Muscle of leg (tissue), 11 donors: ENCODE results near the gene LY6G5C. TPM values are rescaled to one million over a fixed set of nuclear protein-coding genes. Genes with fewer than 3 reads are reported as not detected.

Source experiments
- DNase-seq: peaks from one replicate; pipeline ENCODE4 v3.0.0; 2013
- H3K27ac ChIP-seq: one replicate; pipeline ENCODE4 v1.5.1; 2013; ENCODE audit warnings: mild to moderate bottlenecking, low read length, control low read depth
- H3K27me3 ChIP-seq: one replicate; pipeline ENCODE4 v1.6.1; 2013; ENCODE audit warnings: low read length; ENCODE audit not compliant: control insufficient read depth, insufficient read depth
- H3K36me3 ChIP-seq: one replicate; pipeline ENCODE4 v1.6.1; 2013; ENCODE audit warnings: low read length; ENCODE audit not compliant: control insufficient read depth, insufficient read depth
- H3K4me1 ChIP-seq: one replicate; pipeline ENCODE4 v1.6.1; 2013; ENCODE audit warnings: low read length; ENCODE audit not compliant: control insufficient read depth, insufficient read depth
- H3K4me3 ChIP-seq: one replicate; pipeline ENCODE4 v1.5.1; 2013; ENCODE audit warnings: low read length, control low read depth
- H3K9me3 ChIP-seq: replicated peaks from 2 replicates; pipeline ENCODE4 v1.6.1; 2013; ENCODE audit warnings: low read depth, low read length; ENCODE audit not compliant: control insufficient read depth
- WGBS: methylation state at CpG from one replicate; pipeline ENCODE4 v1.1.5; 2013; ENCODE audit warnings: missing lambda C conversion rate; ENCODE audit not compliant: insufficient coverage; 5-methylcytosine and 5-hydroxymethylcytosine counted together
- polyA plus RNA-seq, 8 donors: library from polyadenylated mRNA; unstranded; fragments of 120-200 nt; gene quantifications; one replicate each; pipeline versions ENCODE4 v1.2.1 to v1.2.3, GENCODE V29; 2013; ENCODE audit warnings: inconsistent platforms in 1 of 8, low replicate concordance in 1 of 8; ENCODE audit not compliant: insufficient read length in 8 of 8, insufficient read depth in 1 of 8
- total RNA-seq: library from RNA; stranded (reverse); fragments of 120-200 nt; gene quantifications from one replicate; pipeline ENCODE4 v1.2.4, GENCODE V29; 2013

Gene LY6G5C
- total and polyA plus RNA-seq, 9 donors: 0.70 to 3.9 (median 2.2) TPM

DNA sequence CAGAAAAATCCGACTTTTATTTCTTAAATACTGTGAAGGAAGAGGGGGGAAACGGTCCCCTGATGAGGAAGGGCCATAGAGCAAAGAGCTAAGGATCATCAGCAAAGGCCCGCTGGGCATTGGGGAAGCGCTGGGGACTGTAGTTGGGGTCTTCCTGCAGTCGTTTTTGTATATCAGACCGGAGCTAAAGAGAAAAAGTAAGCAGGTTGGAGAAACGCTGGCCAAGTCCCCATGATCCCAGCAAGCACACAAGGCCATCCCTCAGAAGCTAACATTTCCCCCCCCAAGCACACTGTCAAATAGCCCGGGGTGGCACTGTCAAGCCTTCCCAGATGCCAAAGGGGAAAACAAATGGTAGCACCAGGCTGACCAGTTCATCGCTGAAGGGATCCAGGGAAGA is 41.8 kb downstream of the LY6G5C start:
- H3K27me3 ChIP-seq: no peaks in the 10 kb centered on the region
- H3K9me3 ChIP-seq: no peaks in the 10 kb centered on the region
- peaks cover 92% of the 10 kb centered on the region for H3K36me3 ChIP-seq
- 96% methylated on average over 3 of the region's 9 CpGs for WGBS
- H3K4me3 ChIP-seq: no peak overlapping the region
- H3K27ac ChIP-seq: no peak overlapping the region
- H3K4me1 ChIP-seq: peaks cover 12% of the 10 kb centered on the region
- DNase-seq: no peak

DNA sequence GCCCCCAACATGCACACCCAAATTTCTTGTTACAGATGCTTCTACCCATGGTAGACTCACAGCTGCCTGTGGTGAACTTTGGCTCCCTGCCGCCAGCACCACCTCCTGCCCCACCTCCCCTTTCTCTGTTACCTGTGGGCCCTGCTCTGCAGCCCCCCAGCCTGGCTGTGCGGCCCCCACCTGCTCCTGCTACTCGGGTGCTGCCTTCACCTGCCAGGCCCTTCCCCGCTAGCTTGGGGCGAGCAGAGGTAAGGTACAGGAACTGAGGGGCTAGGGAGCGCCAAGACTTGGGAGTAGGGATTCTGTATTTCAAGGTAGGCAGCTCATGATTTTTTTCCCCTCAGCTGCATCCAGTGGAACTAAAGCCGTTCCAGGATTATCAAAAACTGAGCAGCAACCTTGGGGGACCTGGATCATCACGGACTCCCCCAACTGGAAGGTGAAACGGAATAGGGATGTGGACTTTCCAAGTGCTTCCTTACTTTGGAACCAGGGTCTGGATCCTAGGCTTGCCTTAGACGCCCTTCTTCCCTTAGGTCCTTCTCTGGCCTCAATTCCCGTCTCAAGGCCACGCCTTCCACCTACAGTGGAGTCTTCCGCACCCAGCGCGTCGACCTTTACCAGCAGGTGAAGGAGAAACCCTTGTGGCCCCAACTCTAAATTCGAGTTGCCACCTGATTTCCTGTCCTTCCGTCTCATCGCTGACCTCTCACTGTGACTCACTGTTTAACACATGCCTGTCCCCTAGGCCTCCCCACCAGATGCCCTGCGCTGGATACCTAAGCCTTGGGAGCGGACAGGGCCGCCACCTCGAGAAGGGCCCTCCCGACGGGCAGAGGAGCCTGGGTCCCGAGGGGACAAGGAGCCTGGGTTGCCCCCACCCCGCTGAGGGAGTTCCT is 43.9 kb downstream of the LY6G5C start:
- peaks cover 93% of the 10 kb centered on the region for H3K36me3 ChIP-seq
- 76% methylated on average over 17 of the region's 27 CpGs for WGBS

GRCh38 chr6:31634969-31635575 is 45.8 kb downstream of the LY6G5C start:
- Histone ChIP-seq H3K9me3 (no peaks in the 10 kb centered on the region), H3K27ac (no peak overlapping the region), H3K36me3 (peaks cover 93% of the 10 kb centered on the region), H3K4me3 (no peak overlapping the region), H3K27me3 (no peaks in the 10 kb centered on the region), H3K4me1 (peaks cover 12% of the 10 kb centered on the region)
- WGBS: 88% methylated on average over 10 of the region's 11 CpGs
- no peak for DNase-seq

More for the DNA sequence above, 43.9 kb downstream of the LY6G5C start:
- Histone ChIP-seq H3K9me3 (no peaks in the 10 kb centered on the region), H3K27ac (no peak overlapping the region), H3K4me1 (peaks cover 12% of the 10 kb centered on the region), H3K4me3 (no peak overlapping the region), H3K27me3 (no peaks in the 10 kb centered on the region)
- DNase-seq: no peak

DNA sequence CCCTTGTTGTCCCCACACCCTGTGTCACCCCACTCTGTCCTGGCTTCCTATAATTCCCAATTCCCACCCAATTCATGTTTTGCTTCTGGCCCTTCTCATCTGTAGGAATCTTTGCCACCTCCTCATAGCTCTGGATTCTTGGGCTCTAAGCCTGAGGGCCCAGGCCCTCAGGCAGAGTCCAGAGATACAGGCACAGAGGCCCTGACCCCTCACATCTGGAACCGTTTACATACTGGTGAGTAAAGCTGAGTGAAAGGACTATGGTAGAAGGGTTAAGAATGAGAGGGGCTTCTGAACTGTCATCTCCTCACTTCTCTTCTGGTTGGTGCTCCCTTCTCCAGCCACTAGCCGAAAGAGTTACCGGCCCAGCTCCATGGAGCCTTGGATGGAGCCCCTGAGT is 46.7 kb downstream of the LY6G5C start:
- DNase-seq: no peak
- Histone ChIP-seq H3K36me3 (peaks cover 93% of the 10 kb centered on the region), H3K4me1 (peaks cover 8% of the 10 kb centered on the region), H3K9me3 (no peaks in the 10 kb centered on the region), H3K27me3 (no peaks in the 10 kb centered on the region), H3K27ac (no peak overlapping the region), H3K4me3 (no peak overlapping the region)
- no CpG with 5 or more reads among the region's 3 CpGs for WGBS

DNA sequence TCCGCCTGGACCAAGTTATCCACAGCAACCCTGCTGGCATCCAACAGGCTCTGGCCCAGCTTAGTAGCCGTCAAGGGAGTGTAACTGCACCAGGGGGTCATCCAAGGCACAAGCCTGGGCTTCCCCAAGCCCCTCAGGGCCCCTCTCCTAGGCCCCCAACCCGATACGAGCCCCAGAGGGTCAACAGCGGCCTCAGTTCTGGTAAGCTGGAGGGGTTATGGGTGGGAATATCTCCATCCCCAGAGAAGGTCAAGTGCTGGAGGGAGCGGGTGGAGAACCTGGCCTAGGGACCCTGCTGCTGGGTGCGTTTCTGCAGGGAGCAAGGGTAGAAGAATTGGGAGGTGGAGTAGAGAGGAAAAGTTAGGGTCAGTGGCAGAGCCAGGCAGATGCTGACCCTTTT is 47.4 kb downstream of the LY6G5C start:
- WGBS: 86% methylated on average over 1 of the region's 7 CpGs

GRCh38 chr6:31632279-31632946 is 48.5 kb downstream of the LY6G5C start:
- Histone ChIP-seq H3K9me3 (no peaks in the 10 kb centered on the region), H3K4me3 (no peak overlapping the region), H3K4me1 (peaks cover 8% of the 10 kb centered on the region), H3K36me3 (peaks cover 100% of the 10 kb centered on the region), H3K27me3 (no peaks in the 10 kb centered on the region), H3K27ac (no peak overlapping the region)
- WGBS: 85% methylated on average over 20 of the region's 26 CpGs
- DNase-seq: no peak

More for the DNA sequence above, 47.4 kb downstream of the LY6G5C start:
- peaks cover 8% of the 10 kb centered on the region for H3K4me1 ChIP-seq
- DNase-seq: no peak
- peaks cover 97% of the 10 kb centered on the region for H3K36me3 ChIP-seq
- no peak overlapping the region for H3K4me3 ChIP-seq
- no peaks in the 10 kb centered on the region for H3K9me3 ChIP-seq
- H3K27ac ChIP-seq: no peak overlapping the region
- no peaks in the 10 kb centered on the region for H3K27me3 ChIP-seq

DNA sequence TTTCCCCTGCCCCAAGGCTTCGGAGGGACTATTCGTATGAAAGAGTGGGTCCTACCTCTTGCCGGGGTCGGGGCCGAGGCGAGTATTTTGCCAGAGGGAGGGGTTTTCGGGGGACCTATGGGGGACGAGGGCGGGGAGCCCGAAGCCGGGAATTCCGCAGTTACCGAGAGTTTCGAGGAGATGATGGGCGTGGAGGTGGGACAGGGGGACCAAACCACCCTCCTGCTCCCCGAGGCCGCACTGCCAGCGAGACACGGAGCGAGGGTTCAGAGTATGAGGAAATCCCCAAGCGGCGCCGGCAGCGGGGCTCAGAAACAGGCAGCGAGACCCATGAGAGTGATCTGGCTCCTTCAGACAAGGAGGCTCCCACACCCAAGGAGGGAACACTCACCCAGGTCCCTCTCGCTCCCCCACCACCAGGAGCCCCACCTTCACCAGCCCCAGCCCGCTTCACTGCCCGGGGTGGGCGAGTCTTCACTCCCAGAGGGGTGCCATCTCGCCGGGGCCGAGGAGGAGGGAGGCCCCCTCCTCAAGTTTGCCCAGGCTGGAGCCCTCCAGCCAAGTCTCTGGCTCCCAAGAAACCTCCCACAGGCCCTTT is 49.1 kb downstream of the LY6G5C start:
- 75% methylated on average over 21 of the region's 32 CpGs for WGBS
- peaks cover 100% of the 10 kb centered on the region for H3K36me3 ChIP-seq
- no peak overlapping the region for H3K4me3 ChIP-seq
- H3K4me1 ChIP-seq: peaks cover 2% of the 10 kb centered on the region
- no peaks in the 10 kb centered on the region for H3K27me3 ChIP-seq
- H3K9me3 ChIP-seq: no peaks in the 10 kb centered on the region
- no peak for DNase-seq
- H3K27ac ChIP-seq: no peak overlapping the region

- H3K36me3 ChIP-seq: peaks cover 100% of the 10 kb centered on the region
- 52% methylated on average over 12 of the region's 16 CpGs for WGBS
- no peak for DNase-seq
These were observed 49.7 kb downstream of the LY6G5C start for GRCh38 chr6:31631209-31631608.

DNA sequence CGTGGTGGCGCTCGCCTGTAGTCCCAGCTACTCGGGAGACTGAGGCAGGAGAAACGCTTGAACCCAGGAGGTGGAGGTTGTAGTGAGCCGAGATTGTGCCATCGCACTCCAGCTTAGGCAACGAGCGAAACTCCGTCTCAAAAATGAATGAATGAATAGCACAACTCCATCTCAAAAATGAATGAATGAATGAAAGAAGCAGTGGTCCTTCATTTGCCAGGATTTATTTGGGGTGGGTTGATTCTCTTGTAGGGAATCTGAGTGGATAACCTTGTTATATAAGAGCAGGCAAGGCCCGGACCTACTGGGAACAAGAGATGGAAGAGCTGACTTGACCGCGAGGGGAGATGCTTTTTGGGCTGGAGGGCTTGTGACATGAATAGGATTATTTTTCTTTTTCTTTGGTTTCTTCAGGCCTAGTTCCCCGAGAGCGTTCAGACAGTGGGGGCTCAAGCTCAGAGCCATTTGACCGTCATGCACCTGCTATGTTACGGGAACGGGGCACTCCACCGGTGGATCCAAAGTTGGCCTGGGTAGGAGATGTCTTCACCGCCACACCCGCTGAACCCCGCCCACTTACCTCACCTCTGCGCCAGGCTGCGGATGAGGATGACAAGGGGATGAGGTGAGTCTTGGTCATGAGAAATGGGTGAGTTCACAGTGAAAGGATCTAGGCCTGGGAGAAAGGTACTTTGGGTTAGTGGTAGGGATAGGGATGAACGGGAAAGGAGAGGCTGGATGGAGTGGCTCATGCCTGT is 50.5 kb downstream of the LY6G5C start:
- Histone ChIP-seq H3K4me3 (no peak overlapping the region), H3K27me3 (no peaks in the 10 kb centered on the region), H3K9me3 (no peaks in the 10 kb centered on the region), H3K36me3 (peaks cover 100% of the 10 kb centered on the region), H3K4me1 (no peaks in the 10 kb centered on the region), H3K27ac (no peak overlapping the region)
- WGBS: 90% methylated on average over 8 of the region's 25 CpGs
- DNase-seq: no peak

More at GRCh38 chr6:31631209-31631608, 49.7 kb downstream of the LY6G5C start:
- Histone ChIP-seq H3K27me3 (no peaks in the 10 kb centered on the region), H3K27ac (no peak overlapping the region), H3K4me3 (no peak overlapping the region), H3K9me3 (no peaks in the 10 kb centered on the region), H3K4me1 (no peaks in the 10 kb centered on the region)
